Natural killer cell treated with Interleukin-12 subunit alpha and Interleukin-12 subunit beta and Interleukin-15 and Interleukin-18, amount 100 ng/mL, for 72 hours (primary cell): ENCODE data around the gene STYXL1. TPM values are rescaled to one million over a fixed set of nuclear protein-coding genes. Genes with fewer than 3 reads are reported as not detected.

Source experiments
- total RNA-seq, 2 donors: library from RNA; stranded (reverse); gene quantifications; one replicate each; pipeline ENCODE4 v1.2.3, GENCODE V29; 2022

Gene STYXL1
- total RNA-seq, 2 donors from 2014 or later: 36.6 to 56.4 TPM

Other genes starting within 250 kb of the STYXL1 start
- gene CCL24, start 234.2 kb downstream of the STYXL1 start, total RNA-seq: 1 to 10 TPM in 1 of 2 donors, under 1 TPM in 1; 0.90 to 1.1 TPM
- gene RHBDD2, start 169.0 kb downstream of the STYXL1 start, total RNA-seq: 10 to 100 TPM; 33.8 to 46.0 TPM
- 100 to 1,000 TPM; 112 to 164 TPM for gene POR, start 132.8 kb downstream of the STYXL1 start, total RNA-seq
- 100 to 1,000 TPM in 1 of 2 donors, 10 to 100 TPM in 1; 93.9 to 218 TPM for gene TMEM120A, start 53.4 kb downstream of the STYXL1 start, total RNA-seq
- 100 to 1,000 TPM; 178 to 266 TPM for gene MDH2, start 106 bp upstream of the STYXL1 start, total RNA-seq
- not detected for gene SRRM3, start 153.9 kb upstream of the STYXL1 start, total RNA-seq